GM12878 (cell line): Measurements from ENCODE around the gene SNU13. TPM values are rescaled to one million over a fixed set of nuclear protein-coding genes. Genes with fewer than 3 reads are reported as not detected.

Source experiments
- CHD1 ChIP-seq: IDR thresholded peaks from 2 replicates; pipeline ENCODE4 v1.6.1; 2012; ENCODE audit warnings: low read depth, low read length, improper control_type of control experiment
- CREB1 ChIP-seq: IDR thresholded peaks from 2 replicates; pipeline ENCODE4 v1.6.1; 2012; ENCODE audit warnings: low read depth, mild to moderate bottlenecking, inconsistent platforms
- IKZF1 ChIP-seq: fragments of 450-650 bp; conservative IDR thresholded peaks from 2 replicates; pipeline ENCODE4 v1.6.1; 2017; ENCODE audit warnings: antibody characterized with exemption, mild to moderate bottlenecking
- MTA2 ChIP-seq: fragments of 450-650 bp; IDR thresholded peaks from 2 replicates; pipeline ENCODE4 v1.6.1; 2016; ENCODE audit warnings: low read depth, mild to moderate bottlenecking, moderate library complexity
- NBN ChIP-seq: fragments of 450-650 bp; IDR thresholded peaks from 2 replicates; pipeline ENCODE4 v1.6.1; 2016
- ZBTB40 ChIP-seq: fragments of 450-650 bp; IDR thresholded peaks from 2 replicates; pipeline ENCODE4 v1.6.1; 2016; ENCODE audit warnings: mild to moderate bottlenecking, moderate library complexity, borderline replicate concordance
- ZNF207 ChIP-seq: fragments of 450-650 bp; IDR thresholded peaks from 2 replicates; pipeline ENCODE4 v1.6.1; 2014; ENCODE audit warnings: antibody characterized with exemption, mild to moderate bottlenecking, borderline replicate concordance
- ZSCAN29 ChIP-seq: fragments of 450-650 bp; IDR thresholded peaks from 2 replicates; pipeline ENCODE4 v1.6.1; 2017; ENCODE audit warnings: mild to moderate bottlenecking, moderate library complexity
- polyA plus RNA-seq, 11 experiments: library from polyadenylated mRNA; depleted of rRNA in 4 of 11; unstranded in 6 of 11; stranded (reverse) in 5 of 11; fragments of >200 nt; fragmentation: Nextera tagmentation in 4 of 11; fragmentation: Illumina TruSeq in 1 of 11; extraction: Ambion mirVana in 4 of 11; extraction: Trizol in 1 of 11; gene quantifications; 1 replicate in 1 of 11; 2 replicates in 10 of 11; pipeline versions ENCODE4 v1.2.1 to v1.2.3, GENCODE V29; 2011 to 2016; ENCODE audit warnings: inconsistent platforms in 2 of 11, missing spikeins in 2 of 11, low read depth in 1 of 11
- total RNA-seq, 4 experiments: library from RNA; depleted of rRNA in 3 of 4; stranded (reverse); fragments of >200 nt in 3 of 4; fragmentation: Illumina TruSeq in 1 of 4; extraction: Trizol in 1 of 4; gene quantifications; 2 replicates each; pipeline versions ENCODE4 v1.2.1 to v1.2.3, GENCODE V29; 2013 to 2021
- TF ChIP-seq, protein P1 (sequence below): fragments of 450-650 bp; IDR thresholded peaks from 2 replicates; pipeline ENCODE4 v1.6.1; 2017; ENCODE audit warnings: mild to moderate bottlenecking, moderate library complexity
- TF ChIP-seq, protein P2 (sequence below): fragments of 450-650 bp; IDR thresholded peaks from 2 replicates; pipeline ENCODE4 v1.6.1; 2017; ENCODE audit warnings: antibody characterized with exemption, mild to moderate bottlenecking, moderate library complexity
- TF ChIP-seq, protein P3 (sequence below): fragments of 450-650 bp; IDR thresholded peaks from 2 replicates; pipeline ENCODE4 v1.6.1; 2017; ENCODE audit warnings: mild to moderate bottlenecking, moderate library complexity

The SNU13 gene
- total and polyA plus RNA-seq, 10 of the 15 experiments (the other 5 are each of a cell fraction or from before 2014, with no cell fraction given) = 157 to 870 (median 256) TPM

DNA sequence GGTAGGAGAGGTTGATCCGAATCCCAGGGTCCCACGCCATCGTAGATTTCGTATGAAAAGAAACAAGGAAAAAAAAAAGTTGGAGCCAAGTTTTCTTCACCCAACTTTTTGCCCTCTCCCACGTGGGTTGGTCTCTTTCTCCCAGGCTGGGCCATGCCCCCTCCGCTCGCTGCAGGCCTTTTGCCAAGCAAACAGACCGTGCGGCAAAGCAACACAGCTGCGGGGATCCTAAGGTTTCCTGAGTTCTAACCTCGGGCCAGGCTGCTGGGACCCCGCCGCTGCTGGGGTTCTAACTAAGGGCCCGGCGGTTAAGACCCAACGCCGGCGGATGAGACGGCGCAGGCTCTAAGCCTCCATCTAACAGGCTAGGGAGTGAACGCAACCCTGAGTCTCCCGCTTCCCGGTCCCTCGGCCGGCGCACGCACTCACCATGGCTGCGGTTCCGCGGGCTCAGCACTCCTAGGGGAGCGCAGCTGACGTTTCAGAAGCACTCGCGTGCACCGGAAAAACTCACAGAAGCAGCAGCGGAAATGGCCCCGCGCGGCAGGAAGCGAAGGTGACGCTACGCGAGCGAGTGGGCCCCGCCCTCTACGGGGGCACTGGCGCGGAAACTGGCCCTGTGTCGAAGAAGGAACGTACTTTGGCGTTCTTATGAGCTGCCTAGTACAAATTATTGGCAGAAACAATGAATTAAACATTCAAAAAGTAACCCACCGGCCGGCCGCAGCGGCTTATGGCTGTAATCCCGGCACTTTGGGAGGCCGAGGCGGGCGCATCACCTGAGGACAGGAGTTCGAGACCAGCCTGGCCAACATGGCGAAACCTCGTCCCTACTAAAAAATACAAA lies at the start of gene SNU13 (continued):
- TF ChIP-seq, protein P1, sequence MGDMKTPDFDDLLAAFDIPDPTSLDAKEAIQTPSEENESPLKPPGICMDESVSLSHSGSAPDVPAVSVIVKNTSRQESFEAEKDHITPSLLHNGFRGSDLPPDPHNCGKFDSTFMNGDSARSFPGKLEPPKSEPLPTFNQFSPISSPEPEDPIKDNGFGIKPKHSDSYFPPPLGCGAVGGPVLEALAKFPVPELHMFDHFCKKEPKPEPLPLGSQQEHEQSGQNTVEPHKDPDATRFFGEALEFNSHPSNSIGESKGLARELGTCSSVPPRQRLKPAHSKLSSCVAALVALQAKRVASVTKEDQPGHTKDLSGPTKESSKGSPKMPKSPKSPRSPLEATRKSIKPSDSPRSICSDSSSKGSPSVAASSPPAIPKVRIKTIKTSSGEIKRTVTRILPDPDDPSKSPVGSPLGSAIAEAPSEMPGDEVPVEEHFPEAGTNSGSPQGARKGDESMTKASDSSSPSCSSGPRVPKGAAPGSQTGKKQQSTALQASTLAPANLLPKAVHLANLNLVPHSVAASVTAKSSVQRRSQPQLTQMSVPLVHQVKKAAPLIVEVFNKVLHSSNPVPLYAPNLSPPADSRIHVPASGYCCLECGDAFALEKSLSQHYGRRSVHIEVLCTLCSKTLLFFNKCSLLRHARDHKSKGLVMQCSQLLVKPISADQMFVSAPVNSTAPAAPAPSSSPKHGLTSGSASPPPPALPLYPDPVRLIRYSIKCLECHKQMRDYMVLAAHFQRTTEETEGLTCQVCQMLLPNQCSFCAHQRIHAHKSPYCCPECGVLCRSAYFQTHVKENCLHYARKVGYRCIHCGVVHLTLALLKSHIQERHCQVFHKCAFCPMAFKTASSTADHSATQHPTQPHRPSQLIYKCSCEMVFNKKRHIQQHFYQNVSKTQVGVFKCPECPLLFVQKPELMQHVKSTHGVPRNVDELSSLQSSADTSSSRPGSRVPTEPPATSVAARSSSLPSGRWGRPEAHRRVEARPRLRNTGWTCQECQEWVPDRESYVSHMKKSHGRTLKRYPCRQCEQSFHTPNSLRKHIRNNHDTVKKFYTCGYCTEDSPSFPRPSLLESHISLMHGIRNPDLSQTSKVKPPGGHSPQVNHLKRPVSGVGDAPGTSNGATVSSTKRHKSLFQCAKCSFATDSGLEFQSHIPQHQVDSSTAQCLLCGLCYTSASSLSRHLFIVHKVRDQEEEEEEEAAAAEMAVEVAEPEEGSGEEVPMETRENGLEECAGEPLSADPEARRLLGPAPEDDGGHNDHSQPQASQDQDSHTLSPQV = no peak
- TF ChIP-seq CHD1 (no peak), ZNF207 (no peak), ZBTB40 (peak; percentile 88), IKZF1 (peak; percentile 89), CREB1 (peak; percentile 94), MTA2 (0 out of 2 replicates have a peak, but pooled peaks have one; percentile 5), ZSCAN29 (no peak), NBN (peak; percentile 62; the same call in 1 of the 2 replicates)
- TF ChIP-seq, protein P2, sequence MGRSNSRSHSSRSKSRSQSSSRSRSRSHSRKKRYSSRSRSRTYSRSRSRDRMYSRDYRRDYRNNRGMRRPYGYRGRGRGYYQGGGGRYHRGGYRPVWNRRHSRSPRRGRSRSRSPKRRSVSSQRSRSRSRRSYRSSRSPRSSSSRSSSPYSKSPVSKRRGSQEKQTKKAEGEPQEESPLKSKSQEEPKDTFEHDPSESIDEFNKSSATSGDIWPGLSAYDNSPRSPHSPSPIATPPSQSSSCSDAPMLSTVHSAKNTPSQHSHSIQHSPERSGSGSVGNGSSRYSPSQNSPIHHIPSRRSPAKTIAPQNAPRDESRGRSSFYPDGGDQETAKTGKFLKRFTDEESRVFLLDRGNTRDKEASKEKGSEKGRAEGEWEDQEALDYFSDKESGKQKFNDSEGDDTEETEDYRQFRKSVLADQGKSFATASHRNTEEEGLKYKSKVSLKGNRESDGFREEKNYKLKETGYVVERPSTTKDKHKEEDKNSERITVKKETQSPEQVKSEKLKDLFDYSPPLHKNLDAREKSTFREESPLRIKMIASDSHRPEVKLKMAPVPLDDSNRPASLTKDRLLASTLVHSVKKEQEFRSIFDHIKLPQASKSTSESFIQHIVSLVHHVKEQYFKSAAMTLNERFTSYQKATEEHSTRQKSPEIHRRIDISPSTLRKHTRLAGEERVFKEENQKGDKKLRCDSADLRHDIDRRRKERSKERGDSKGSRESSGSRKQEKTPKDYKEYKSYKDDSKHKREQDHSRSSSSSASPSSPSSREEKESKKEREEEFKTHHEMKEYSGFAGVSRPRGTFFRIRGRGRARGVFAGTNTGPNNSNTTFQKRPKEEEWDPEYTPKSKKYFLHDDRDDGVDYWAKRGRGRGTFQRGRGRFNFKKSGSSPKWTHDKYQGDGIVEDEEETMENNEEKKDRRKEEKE = no peak
- TF ChIP-seq, protein P3, sequence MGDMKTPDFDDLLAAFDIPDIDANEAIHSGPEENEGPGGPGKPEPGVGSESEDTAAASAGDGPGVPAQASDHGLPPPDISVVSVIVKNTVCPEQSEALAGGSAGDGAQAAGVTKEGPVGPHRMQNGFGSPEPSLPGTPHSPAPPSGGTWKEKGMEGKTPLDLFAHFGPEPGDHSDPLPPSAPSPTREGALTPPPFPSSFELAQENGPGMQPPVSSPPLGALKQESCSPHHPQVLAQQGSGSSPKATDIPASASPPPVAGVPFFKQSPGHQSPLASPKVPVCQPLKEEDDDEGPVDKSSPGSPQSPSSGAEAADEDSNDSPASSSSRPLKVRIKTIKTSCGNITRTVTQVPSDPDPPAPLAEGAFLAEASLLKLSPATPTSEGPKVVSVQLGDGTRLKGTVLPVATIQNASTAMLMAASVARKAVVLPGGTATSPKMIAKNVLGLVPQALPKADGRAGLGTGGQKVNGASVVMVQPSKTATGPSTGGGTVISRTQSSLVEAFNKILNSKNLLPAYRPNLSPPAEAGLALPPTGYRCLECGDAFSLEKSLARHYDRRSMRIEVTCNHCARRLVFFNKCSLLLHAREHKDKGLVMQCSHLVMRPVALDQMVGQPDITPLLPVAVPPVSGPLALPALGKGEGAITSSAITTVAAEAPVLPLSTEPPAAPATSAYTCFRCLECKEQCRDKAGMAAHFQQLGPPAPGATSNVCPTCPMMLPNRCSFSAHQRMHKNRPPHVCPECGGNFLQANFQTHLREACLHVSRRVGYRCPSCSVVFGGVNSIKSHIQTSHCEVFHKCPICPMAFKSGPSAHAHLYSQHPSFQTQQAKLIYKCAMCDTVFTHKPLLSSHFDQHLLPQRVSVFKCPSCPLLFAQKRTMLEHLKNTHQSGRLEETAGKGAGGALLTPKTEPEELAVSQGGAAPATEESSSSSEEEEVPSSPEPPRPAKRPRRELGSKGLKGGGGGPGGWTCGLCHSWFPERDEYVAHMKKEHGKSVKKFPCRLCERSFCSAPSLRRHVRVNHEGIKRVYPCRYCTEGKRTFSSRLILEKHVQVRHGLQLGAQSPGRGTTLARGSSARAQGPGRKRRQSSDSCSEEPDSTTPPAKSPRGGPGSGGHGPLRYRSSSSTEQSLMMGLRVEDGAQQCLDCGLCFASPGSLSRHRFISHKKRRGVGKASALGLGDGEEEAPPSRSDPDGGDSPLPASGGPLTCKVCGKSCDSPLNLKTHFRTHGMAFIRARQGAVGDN = peak; percentile 76
